ENCODE results near the gene EPHA1.

DNA sequence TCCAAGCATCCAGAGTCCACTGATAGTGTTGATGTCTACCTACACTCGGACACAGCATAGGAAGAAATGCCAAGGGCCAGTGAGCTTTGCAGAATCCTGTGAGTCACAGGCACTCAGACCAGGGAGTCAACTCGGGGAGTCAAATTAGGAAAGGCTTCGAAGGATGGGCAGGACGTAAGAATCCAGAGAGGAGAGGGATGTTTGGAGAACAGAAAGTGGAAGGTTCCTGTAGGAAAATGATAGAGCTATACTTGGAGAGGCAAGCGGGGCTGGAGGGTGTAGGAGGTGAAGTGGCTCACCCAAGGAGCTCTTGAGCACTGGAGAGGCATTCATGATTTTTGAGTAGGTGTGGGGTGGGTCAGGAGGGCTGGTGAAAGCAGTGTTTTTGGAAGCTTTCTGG is 24.5 kb downstream of the EPHA1 start:
- TF ChIP-seq, protein P1, sequence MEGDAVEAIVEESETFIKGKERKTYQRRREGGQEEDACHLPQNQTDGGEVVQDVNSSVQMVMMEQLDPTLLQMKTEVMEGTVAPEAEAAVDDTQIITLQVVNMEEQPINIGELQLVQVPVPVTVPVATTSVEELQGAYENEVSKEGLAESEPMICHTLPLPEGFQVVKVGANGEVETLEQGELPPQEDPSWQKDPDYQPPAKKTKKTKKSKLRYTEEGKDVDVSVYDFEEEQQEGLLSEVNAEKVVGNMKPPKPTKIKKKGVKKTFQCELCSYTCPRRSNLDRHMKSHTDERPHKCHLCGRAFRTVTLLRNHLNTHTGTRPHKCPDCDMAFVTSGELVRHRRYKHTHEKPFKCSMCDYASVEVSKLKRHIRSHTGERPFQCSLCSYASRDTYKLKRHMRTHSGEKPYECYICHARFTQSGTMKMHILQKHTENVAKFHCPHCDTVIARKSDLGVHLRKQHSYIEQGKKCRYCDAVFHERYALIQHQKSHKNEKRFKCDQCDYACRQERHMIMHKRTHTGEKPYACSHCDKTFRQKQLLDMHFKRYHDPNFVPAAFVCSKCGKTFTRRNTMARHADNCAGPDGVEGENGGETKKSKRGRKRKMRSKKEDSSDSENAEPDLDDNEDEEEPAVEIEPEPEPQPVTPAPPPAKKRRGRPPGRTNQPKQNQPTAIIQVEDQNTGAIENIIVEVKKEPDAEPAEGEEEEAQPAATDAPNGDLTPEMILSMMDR (IDR thresholded peaks at IDR 0.05), result no peak
- TF ChIP-seq POLR2A (IDR thresholded peaks at IDR 0.05; ENCODE audit: low read depth), result no peak
